ENCODE results near the gene CDC26. TPM values are rescaled to one million over a fixed set of nuclear protein-coding genes. Genes with fewer than 3 reads are reported as not detected.
"Not testable (repeated sequence)": the region's sequence is repeated elsewhere in the genome, so short reads cannot be mapped to it uniquely, and the experiment has no call there.

Gene CDC26
- total and polyA plus RNA-seq, 7 experiments from 2014 or later: 21.7 to 185 (median 36.3) TPM

DNA sequence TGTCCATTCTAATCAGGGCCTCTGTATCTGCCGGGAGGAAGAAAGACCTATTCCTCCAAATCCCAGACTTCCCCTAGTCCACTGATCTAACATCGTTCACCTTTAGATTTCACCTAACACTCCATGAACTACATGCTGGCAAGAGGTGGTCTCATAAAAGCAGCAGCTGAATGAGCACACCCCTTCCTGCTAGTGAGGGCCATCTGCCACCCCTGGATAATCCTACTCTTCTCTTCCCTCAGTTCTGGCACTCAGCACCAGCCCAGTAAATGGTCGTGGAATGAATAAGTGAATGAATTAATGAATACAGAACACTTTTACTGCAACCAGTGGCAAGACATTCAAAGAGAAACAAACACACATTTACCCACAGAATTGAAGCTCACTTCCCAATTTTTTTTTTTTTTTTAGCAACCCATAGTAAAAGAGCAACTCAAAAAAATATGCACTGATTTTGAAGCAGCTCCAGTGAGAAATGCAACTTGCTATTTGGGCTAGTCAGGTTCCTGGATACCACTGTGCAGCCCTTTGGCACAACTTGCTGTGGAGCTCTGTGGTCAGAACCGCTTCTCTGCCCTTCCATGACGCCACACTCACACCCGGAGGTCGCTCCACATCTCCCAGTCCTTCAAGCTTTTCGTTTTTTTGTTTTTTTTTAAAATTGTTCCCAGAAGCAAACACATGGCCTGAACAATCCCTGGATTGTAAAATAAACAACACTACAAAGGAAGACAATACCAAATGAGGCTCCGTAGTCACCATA is 21.6 kb upstream of the CDC26 start:
- DNase-seq (no peak), ATAC-seq (no peak)
- ChIA-PET POLR2A (no interaction called here), CTCF (no interaction called here)
- no peak overlapping the region for H3K4me3 Mint-ChIP-seq
- peaks cover 0 to 17% (median under 1%) of the 10 kb centered on the region in 5 donors for H3K27me3 Mint-ChIP-seq
- no peak overlapping the region for H3K4me3 ChIP-seq (ENCODE audit: low read length)
- H3K36me3 ChIP-seq (ENCODE audit: control insufficient read depth in 2 of 3, insufficient read depth in 3 of 3, low read length in 3 of 3): peaks cover 0 to 16% (median 3%) of the 10 kb centered on the region in 3 experiments
- no peaks in the 10 kb centered on the region for H3K27me3 ChIP-seq (ENCODE audit: control insufficient read depth in 2 of 2, insufficient read depth in 2 of 2, low read length in 2 of 2)
- no peak overlapping the region for H3K27ac ChIP-seq (ENCODE audit: low read depth, low read length)
- H3K9me3 Mint-ChIP-seq: no peaks in the 10 kb centered on the region
- H3K4me1 Mint-ChIP-seq: peaks cover 0 to 11% (median 4%) of the 10 kb centered on the region in 7 donors
- no peaks in the 10 kb centered on the region for H3K9me3 ChIP-seq (ENCODE audit: control insufficient read depth in 2 of 3, low read length in 3 of 3)
- no peaks in the 10 kb centered on the region for H3K4me1 ChIP-seq (ENCODE audit: control insufficient read depth in 2 of 2, insufficient read depth in 2 of 2, low read length in 2 of 2)
- peak overlapping the region in 2 of 9 donors; percentile 23 to 54 for H3K27ac Mint-ChIP-seq
- H3K36me3 Mint-ChIP-seq: peaks cover 0 to 4% (median 0%) of the 10 kb centered on the region in 5 donors
- intact Hi-C loops (cut with micrococcal nuclease): no loop called here

DNA sequence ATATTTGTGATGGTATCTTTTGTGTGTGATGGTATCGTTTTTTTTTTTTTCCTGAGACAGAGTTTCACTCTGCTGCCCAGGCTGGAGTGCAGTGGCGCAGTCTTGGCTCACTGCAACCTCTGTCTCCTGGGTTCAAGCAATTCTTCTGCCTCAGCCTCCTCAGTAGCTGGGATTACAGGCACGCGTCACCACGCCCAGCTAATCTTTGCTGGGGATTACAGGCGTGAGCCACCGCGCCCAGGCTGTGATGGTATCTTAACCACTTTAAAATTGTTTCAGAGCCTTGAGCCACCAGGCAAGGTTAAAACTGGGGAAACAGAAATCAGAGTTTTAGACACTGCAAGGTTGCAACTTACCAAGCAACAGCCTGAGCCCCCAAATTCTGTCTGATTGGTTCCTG is 20.9 kb upstream of the CDC26 start:
- H3K9me3 ChIP-seq (ENCODE audit: control insufficient read depth in 2 of 3, low read length in 3 of 3); ATAC-seq; H3K9me3 Mint-ChIP-seq; intact Hi-C loops (cut with micrococcal nuclease); POLR2A ChIA-PET; H3K27ac Mint-ChIP-seq; H3K4me3 Mint-ChIP-seq; H3K27ac ChIP-seq (ENCODE audit: low read depth, low read length); H3K4me3 ChIP-seq (ENCODE audit: low read length); H3K4me1 ChIP-seq (ENCODE audit: control insufficient read depth in 2 of 2, insufficient read depth in 2 of 2, low read length in 2 of 2); H3K36me3 Mint-ChIP-seq; DNase-seq; H3K27me3 ChIP-seq (ENCODE audit: control insufficient read depth in 2 of 2, insufficient read depth in 2 of 2, low read length in 2 of 2): not testable (repeated sequence)
- CTCF ChIA-PET: interaction anchor here (0.6 to 0.7 kb wide), 2 partner anchors 29 to 41 kb away, joined by 3 read pairs; no protein-coding TSS in a partner anchor
- peaks cover 0 to 16% (median 0%) of the 10 kb centered on the region in 5 donors for H3K27me3 Mint-ChIP-seq
- peaks cover 0 to 24% (median 5%) of the 10 kb centered on the region in 3 experiments for H3K36me3 ChIP-seq (ENCODE audit: control insufficient read depth in 2 of 3, insufficient read depth in 3 of 3, low read length in 3 of 3)
- H3K4me1 Mint-ChIP-seq: peaks cover 0 to 11% (median 4%) of the 10 kb centered on the region in 7 donors

DNA sequence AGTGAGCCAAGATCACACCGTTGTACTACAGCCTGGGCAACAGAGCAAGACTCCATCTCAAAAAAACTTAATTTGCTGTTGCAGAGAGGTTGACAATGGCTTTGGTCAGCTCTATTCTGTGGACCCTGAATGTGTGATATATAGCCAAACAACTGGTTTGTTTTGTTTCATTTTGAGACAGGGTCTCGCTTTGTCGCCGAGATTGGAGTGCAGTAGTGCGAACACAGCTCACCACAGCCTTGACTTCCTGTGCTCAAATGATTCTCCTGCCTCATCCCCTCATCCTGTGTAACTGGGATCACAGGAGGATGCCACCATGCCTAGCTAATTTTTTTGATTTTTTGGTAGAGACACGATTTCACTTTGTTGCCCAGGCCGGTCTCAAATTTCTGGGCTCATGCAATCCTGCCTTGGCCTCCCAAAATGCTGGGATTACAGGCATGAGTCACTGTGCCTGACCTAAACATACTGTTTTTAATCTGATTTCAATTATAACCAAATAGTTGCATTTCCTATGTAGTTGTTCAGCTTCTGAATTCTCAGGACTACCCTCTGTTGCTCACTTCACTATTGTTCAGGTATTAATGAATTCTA is 18.0 kb upstream of the CDC26 start:
- H3K36me3 Mint-ChIP-seq: peaks cover 5 to 32% (median 18%) of the 10 kb centered on the region in 5 donors
- intact Hi-C loops (cut with micrococcal nuclease): no loop called here
- CTCF ChIA-PET: no interaction called here

DNA sequence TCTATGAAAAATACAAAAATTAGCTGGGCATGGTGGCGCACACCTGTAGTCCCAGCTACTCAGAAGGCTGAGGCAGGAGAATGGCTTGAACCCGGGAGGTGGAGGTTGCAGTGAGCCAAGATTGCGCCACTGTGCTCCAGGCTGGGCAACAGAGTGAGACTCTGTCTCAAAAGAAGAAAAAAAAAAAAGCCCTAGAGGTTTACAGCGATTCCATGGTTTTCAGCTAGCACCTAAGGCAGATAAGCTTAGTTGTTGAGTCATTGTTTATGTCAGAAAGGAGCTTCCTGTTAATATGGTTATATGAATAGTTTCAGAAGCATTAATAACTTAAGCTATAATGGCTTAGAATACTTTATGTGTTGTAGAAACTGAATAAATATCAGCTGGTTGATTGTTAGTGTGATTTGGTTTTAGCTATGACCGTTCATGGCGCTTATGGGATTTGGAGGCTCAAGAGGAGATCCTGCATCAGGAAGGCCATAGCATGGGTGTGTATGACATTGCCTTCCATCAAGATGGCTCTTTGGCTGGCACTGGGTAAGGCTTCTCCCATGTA is 14.8 kb upstream of the CDC26 start:
- Mint-ChIP-seq H3K27me3 (no peaks in the 10 kb centered on the region), H3K9me3 (no peaks in the 10 kb centered on the region), H3K4me3 (no peak overlapping the region), H3K36me3 (peaks cover 8 to 42% (median 22%) of the 10 kb centered on the region in 5 donors), H3K27ac (peak overlapping the region in 2 of 9 donors; percentile 38 to 62), H3K4me1 (peaks cover 0 to 4% (median 0%) of the 10 kb centered on the region in 7 donors)
- intact Hi-C loops (cut with micrococcal nuclease): no loop called here
- DNase-seq (no peak), ATAC-seq (no peak)
- Histone ChIP-seq H3K27me3 (ENCODE audit: control insufficient read depth in 2 of 2, insufficient read depth in 2 of 2, low read length in 2 of 2) (no peaks in the 10 kb centered on the region), H3K4me3 (ENCODE audit: low read length) (no peak overlapping the region), H3K36me3 (ENCODE audit: control insufficient read depth in 2 of 3, insufficient read depth in 3 of 3, low read length in 3 of 3) (peaks cover 18 to 81% (median 25%) of the 10 kb centered on the region in 3 experiments), H3K27ac (ENCODE audit: low read depth, low read length) (no peak overlapping the region), H3K9me3 (ENCODE audit: control insufficient read depth in 2 of 3, low read length in 3 of 3) (no peaks in the 10 kb centered on the region), H3K4me1 (ENCODE audit: control insufficient read depth in 2 of 2, insufficient read depth in 2 of 2, low read length in 2 of 2) (no peaks in the 10 kb centered on the region)
- ChIA-PET CTCF (interaction anchor here (0.6 kb wide), 1 partner anchor 18 kb away, joined by 4 read pairs; no protein-coding TSS in a partner anchor), POLR2A (no interaction called here)

More for the DNA sequence above, 18.0 kb upstream of the CDC26 start:
- Histone ChIP-seq H3K27ac (ENCODE audit: low read depth, low read length) (no peak overlapping the region), H3K36me3 (ENCODE audit: control insufficient read depth in 2 of 3, insufficient read depth in 3 of 3, low read length in 3 of 3) (peaks cover 13 to 52% (median 21%) of the 10 kb centered on the region in 3 experiments), H3K4me1 (ENCODE audit: control insufficient read depth in 2 of 2, insufficient read depth in 2 of 2, low read length in 2 of 2) (no peaks in the 10 kb centered on the region), H3K27me3 (ENCODE audit: control insufficient read depth in 2 of 2, insufficient read depth in 2 of 2, low read length in 2 of 2) (no peaks in the 10 kb centered on the region), H3K4me3 (ENCODE audit: low read length) (no peak overlapping the region), H3K9me3 (ENCODE audit: control insufficient read depth in 2 of 3, low read length in 3 of 3) (no peaks in the 10 kb centered on the region)
- Mint-ChIP-seq H3K4me3 (no peak overlapping the region), H3K4me1 (peaks cover 0 to 5% (median 0%) of the 10 kb centered on the region in 7 donors), H3K27ac (peak overlapping the region in 2 of 9 donors; percentile 3 to 55), H3K9me3 (no peaks in the 10 kb centered on the region), H3K27me3 (no peaks in the 10 kb centered on the region)
- POLR2A ChIA-PET: no interaction called here
- no peak for DNase-seq
- ATAC-seq: no peak

DNA sequence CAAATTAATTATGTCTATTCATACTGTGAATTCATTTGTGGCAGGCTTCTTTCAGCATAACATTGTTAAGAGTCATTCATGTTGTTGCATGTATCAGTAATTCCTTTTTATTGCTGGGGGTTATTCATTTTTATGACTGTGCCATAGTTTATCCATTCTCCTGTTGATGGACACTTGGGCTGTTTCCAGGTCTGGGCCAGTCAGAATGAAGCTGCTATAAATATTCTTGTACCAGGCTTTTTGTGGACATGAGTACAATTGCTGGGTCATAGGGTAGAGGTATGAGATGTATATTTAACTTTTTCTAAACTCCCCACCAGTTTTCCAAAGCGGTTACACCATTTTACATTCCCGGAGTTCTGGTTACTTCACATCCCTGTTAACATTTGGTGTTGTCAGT is 13.7 kb upstream of the CDC26 start:
- no peaks in the 10 kb centered on the region for H3K9me3 Mint-ChIP-seq
- no peak overlapping the region for H3K27ac ChIP-seq (ENCODE audit: low read depth, low read length)
- no peaks in the 10 kb centered on the region for H3K9me3 ChIP-seq (ENCODE audit: control insufficient read depth in 2 of 3, low read length in 3 of 3)
- H3K27me3 ChIP-seq (ENCODE audit: control insufficient read depth in 2 of 2, insufficient read depth in 2 of 2, low read length in 2 of 2): no peaks in the 10 kb centered on the region
- ATAC-seq (no peak), DNase-seq (no peak)
- peaks cover 27 to 91% (median 33%) of the 10 kb centered on the region in 3 experiments for H3K36me3 ChIP-seq (ENCODE audit: control insufficient read depth in 2 of 3, insufficient read depth in 3 of 3, low read length in 3 of 3)
- H3K36me3 Mint-ChIP-seq: peaks cover 8 to 51% (median 29%) of the 10 kb centered on the region in 5 donors
- CTCF ChIA-PET: no interaction called here
- H3K4me1 Mint-ChIP-seq: peaks cover 0 to 6% (median 0%) of the 10 kb centered on the region in 7 donors
- intact Hi-C loops (cut with micrococcal nuclease): no loop called here
- H3K4me1 ChIP-seq (ENCODE audit: control insufficient read depth in 2 of 2, insufficient read depth in 2 of 2, low read length in 2 of 2): no peaks in the 10 kb centered on the region
- no peak overlapping the region for H3K4me3 ChIP-seq (ENCODE audit: low read length)
- POLR2A ChIA-PET: interaction anchor here (0.5 kb wide), 1 partner anchor 45 kb away, joined by 4 read pairs; no protein-coding TSS in a partner anchor
- H3K27me3 Mint-ChIP-seq: no peaks in the 10 kb centered on the region
- H3K27ac Mint-ChIP-seq: peak overlapping the region in 1 of 9 donors; percentile 16
- no peak overlapping the region for H3K4me3 Mint-ChIP-seq

DNA sequence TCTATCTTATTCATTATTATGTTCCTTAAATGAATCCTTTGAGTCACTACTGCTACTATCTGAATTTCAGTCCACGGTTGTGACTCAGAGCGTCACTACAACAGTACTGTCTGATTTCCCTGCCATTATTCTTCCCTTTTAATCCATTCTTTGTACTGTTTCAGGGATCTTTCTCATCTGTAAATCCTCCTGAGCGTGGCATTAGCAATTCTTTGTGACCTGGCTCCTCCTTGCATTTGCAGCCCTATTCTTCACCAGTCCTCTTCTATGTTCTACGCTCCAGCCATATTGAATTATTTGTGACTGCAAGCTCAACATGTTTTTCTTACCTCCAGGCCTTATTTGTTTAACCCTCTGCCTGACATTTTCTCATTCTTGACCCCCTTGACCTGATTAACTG is 6.0 kb upstream of the CDC26 start:
- H3K36me3 ChIP-seq (ENCODE audit: control insufficient read depth in 2 of 3, insufficient read depth in 3 of 3, low read length in 3 of 3): peaks cover 30 to 73% (median 46%) of the 10 kb centered on the region in 3 experiments
- H3K9me3 ChIP-seq (ENCODE audit: control insufficient read depth in 2 of 3, low read length in 3 of 3): no peaks in the 10 kb centered on the region
- ChIA-PET CTCF (interaction anchor here (0.6 kb wide), 1 partner anchor 412 kb away, joined by 3 read pairs; no protein-coding TSS in a partner anchor), POLR2A (no interaction called here)
- DNase-seq: no peak
- H3K36me3 Mint-ChIP-seq: peaks cover 24 to 61% (median 45%) of the 10 kb centered on the region in 5 donors
- no peak overlapping the region for H3K27ac ChIP-seq (ENCODE audit: low read depth, low read length)
- peak overlapping the region in 4 of 9 donors; percentile 1 to 62 (median 36) for H3K27ac Mint-ChIP-seq
- no peak overlapping the region for H3K4me3 Mint-ChIP-seq
- intact Hi-C loops (cut with micrococcal nuclease): no loop called here
- H3K27me3 Mint-ChIP-seq: no peaks in the 10 kb centered on the region
- no peak for ATAC-seq
- H3K27me3 ChIP-seq (ENCODE audit: control insufficient read depth in 2 of 2, insufficient read depth in 2 of 2, low read length in 2 of 2): no peaks in the 10 kb centered on the region
- H3K9me3 Mint-ChIP-seq: no peaks in the 10 kb centered on the region
- no peak overlapping the region for H3K4me3 ChIP-seq (ENCODE audit: low read length)
- H3K4me1 Mint-ChIP-seq: peaks cover 11 to 39% (median 26%) of the 10 kb centered on the region in 7 donors
- H3K4me1 ChIP-seq (ENCODE audit: control insufficient read depth in 2 of 2, insufficient read depth in 2 of 2, low read length in 2 of 2): peaks cover 2% of the 10 kb centered on the region in 2 donors
